Neuronal stem cell (in vitro differentiated cells): Measurements from ENCODE around the gene MCF2L2.

Source experiments
- DNase-seq: peaks from one replicate; pipeline ENCODE4 v3.0.0-alpha.2; 2013; ENCODE audit warnings: low spot score
- H2AFZ ChIP-seq: one replicate; pipeline ENCODE4 v1.6.1; 2013; ENCODE audit warnings: mild to moderate bottlenecking, low read length, inconsistent platforms
- H2AK5ac ChIP-seq: 2 replicates; pipeline ENCODE4 v1.6.1; 2013; ENCODE audit warnings: low read depth, mild to moderate bottlenecking, inconsistent platforms, low read length, moderate library complexity, mixed read lengths
- H2BK120ac ChIP-seq: 2 replicates; pipeline ENCODE4 v1.6.1; 2013; ENCODE audit warnings: low read depth, mild to moderate bottlenecking, inconsistent platforms, low read length, moderate library complexity, mixed read lengths
- H2BK12ac ChIP-seq: one replicate; pipeline ENCODE4 v1.6.1; 2013; ENCODE audit warnings: low read length, inconsistent platforms
- H2BK15ac ChIP-seq: 2 replicates; pipeline ENCODE4 v1.6.1; 2013; ENCODE audit warnings: mild to moderate bottlenecking, low read length, inconsistent platforms, mixed read lengths
- H2BK5ac ChIP-seq: one replicate; pipeline ENCODE4 v1.6.1; 2013; ENCODE audit warnings: inconsistent platforms, mild to moderate bottlenecking, low read length, moderate library complexity
- H3K14ac ChIP-seq: one replicate; pipeline ENCODE4 v1.6.1; 2013; ENCODE audit warnings: low read length, inconsistent platforms
- H3K18ac ChIP-seq: 2 replicates; pipeline ENCODE4 v1.6.1; 2013; ENCODE audit warnings: low read length, inconsistent platforms
- H3K23ac ChIP-seq: 2 replicates; pipeline ENCODE4 v1.6.1; 2013; ENCODE audit warnings: low read depth, mild to moderate bottlenecking, mixed read lengths, low read length, inconsistent platforms; ENCODE audit not compliant: poor library complexity
- H3K27ac ChIP-seq: replicated peaks from 3 replicates; pipeline ENCODE4 v1.5.1; 2013; ENCODE audit warnings: low read length, inconsistent platforms
- H3K27me3 ChIP-seq, 3 experiments: 2 replicates each; pipeline ENCODE4 v1.6.1; 2013; ENCODE audit warnings: low read length in 3 of 3, mild to moderate bottlenecking in 2 of 3, inconsistent platforms in 1 of 3, low read depth in 1 of 3, mixed read lengths in 1 of 3, moderate library complexity in 1 of 3; ENCODE audit not compliant: control insufficient read depth in 3 of 3, insufficient read depth in 3 of 3
- H3K36me3 ChIP-seq, 2 donors: replicated peaks in 1 of 2; 2 replicates each; pipeline ENCODE4 v1.6.1; 2013; ENCODE audit warnings: low read length in 2 of 2; ENCODE audit not compliant: control insufficient read depth in 2 of 2, insufficient read depth in 2 of 2
- H3K4ac ChIP-seq: 2 replicates; pipeline ENCODE4 v1.6.1; 2013; ENCODE audit warnings: inconsistent platforms, mild to moderate bottlenecking, low read length, moderate library complexity
- H3K4me1 ChIP-seq, 2 donors: 1 replicate in 1 of 2; 2 replicates in 1 of 2; pipeline ENCODE4 v1.6.1; 2013; ENCODE audit warnings: low read length in 2 of 2, low read depth in 1 of 2; ENCODE audit not compliant: control insufficient read depth in 2 of 2, insufficient read depth in 1 of 2
- H3K4me2 ChIP-seq: one replicate; pipeline ENCODE4 v1.6.1; 2013; ENCODE audit warnings: mild to moderate bottlenecking, low read length, inconsistent platforms; ENCODE audit not compliant: insufficient read depth, poor library complexity, severe bottlenecking
- H3K4me3 ChIP-seq, 2 donors: 2 replicates each; pipeline ENCODE4 v1.5.1; 2013; ENCODE audit warnings: low read length in 2 of 2, mild to moderate bottlenecking in 2 of 2, inconsistent platforms in 1 of 2, moderate library complexity in 1 of 2
- H3K79me1 ChIP-seq: one replicate; pipeline ENCODE4 v1.6.1; 2013; ENCODE audit warnings: low read depth, mild to moderate bottlenecking, inconsistent platforms, low read length, moderate library complexity
- H3K9ac ChIP-seq: one replicate; pipeline ENCODE4 v1.6.1; 2013; ENCODE audit warnings: mild to moderate bottlenecking, low read depth, low read length, inconsistent platforms; ENCODE audit not compliant: poor library complexity
- H3K9me3 ChIP-seq, 2 donors: replicated peaks in 1 of 2; 2 replicates each; pipeline versions ENCODE3 to v1.6.1; 2013; ENCODE audit warnings: low read length in 2 of 2, mild to moderate bottlenecking in 2 of 2, inconsistent platforms in 1 of 2, low read depth in 1 of 2, mixed read lengths in 1 of 2, moderate library complexity in 1 of 2; ENCODE audit not compliant: control insufficient read depth in 2 of 2, insufficient read depth in 1 of 2
- H4K8ac ChIP-seq: one replicate; pipeline ENCODE4 v1.6.1; 2013; ENCODE audit warnings: low read depth, mild to moderate bottlenecking, inconsistent platforms, low read length, moderate library complexity
- H4K91ac ChIP-seq: one replicate; pipeline ENCODE4 v1.6.1; 2013; ENCODE audit warnings: low read length, low read depth, mild to moderate bottlenecking, inconsistent platforms; ENCODE audit not compliant: poor library complexity
- WGBS, 2 donors: extraction: QIAGEN DNeasy Blood & Tissue Kit; methylation state at CpG; one replicate each; pipeline ENCODE4 v1.1.7; 2013; ENCODE audit warnings: missing lambda C conversion rate in 2 of 2, mixed read lengths in 1 of 2; ENCODE audit not compliant: insufficient read length in 2 of 2, insufficient replicate concordance in 1 of 2; ENCODE audit errors: extremely low coverage in 2 of 2; 5-methylcytosine and 5-hydroxymethylcytosine counted together

MCF2L2 gene

GRCh38 chr3:183182732-183183610 is 245.4 kb downstream of the MCF2L2 start:
- Histone ChIP-seq H3K27me3 (peaks cover 0 to 48% (median 2%) of the 10 kb centered on the region in 3 experiments), H2BK12ac (no peak overlapping the region), H3K79me1 (no peaks in the 10 kb centered on the region), H3K27ac (no peak overlapping the region), H3K4me2 (no peak overlapping the region), H2BK5ac (no peak overlapping the region), H3K9me3 (no peaks in the 10 kb centered on the region), H3K4ac (no peak overlapping the region), H3K14ac (no peak overlapping the region), H2BK15ac (no peak overlapping the region), H3K4me1 (peaks cover 5 to 13% of the 10 kb centered on the region in 2 donors), H2AFZ (no peak overlapping the region), H3K36me3 (no peaks in the 10 kb centered on the region), H3K9ac (no peak overlapping the region), H3K23ac (no peak overlapping the region), H2BK120ac (no peak overlapping the region), H3K18ac (no peak overlapping the region), H2AK5ac (no peak overlapping the region), H3K4me3 (no peak overlapping the region), H4K8ac (no peak overlapping the region), H4K91ac (no peak overlapping the region)
- DNase-seq, result no peak
- no CpG with 5 or more reads among the region's 5 CpGs for WGBS, 2 donors

GRCh38 chr3:183182073-183182472 is 246.3 kb downstream of the MCF2L2 start:
- no peak for DNase-seq
- no CpG with 5 or more reads among the region's 7 CpGs for WGBS, 2 donors
- Histone ChIP-seq H2AFZ (no peak overlapping the region), H3K27me3 (peaks cover 0 to 53% (median 2%) of the 10 kb centered on the region in 3 experiments), H2BK12ac (no peak overlapping the region), H2BK5ac (no peak overlapping the region), H4K8ac (no peak overlapping the region), H3K27ac (no peak overlapping the region), H3K14ac (peak overlapping the region; percentile 21), H3K9me3 (no peaks in the 10 kb centered on the region), H3K79me1 (no peaks in the 10 kb centered on the region), H3K23ac (no peak overlapping the region), H3K4me1 (peaks cover 5 to 13% of the 10 kb centered on the region in 2 donors), H2AK5ac (peak overlapping the region; percentile 43), H3K4me3 (no peak overlapping the region), H3K4ac (no peak overlapping the region), H2BK15ac (no peak overlapping the region), H3K36me3 (no peaks in the 10 kb centered on the region), H3K9ac (no peak overlapping the region), H3K18ac (no peak overlapping the region), H2BK120ac (no peak overlapping the region), H3K4me2 (no peak overlapping the region), H4K91ac (no peak overlapping the region)

- no peak overlapping the region for H3K14ac ChIP-seq
- H3K27ac ChIP-seq, result no peak overlapping the region
- no peak overlapping the region for H2AFZ ChIP-seq
- no peak overlapping the region for H2BK5ac ChIP-seq
- peaks cover 0 to 55% (median 2%) of the 10 kb centered on the region in 3 experiments for H3K27me3 ChIP-seq
- no peak overlapping the region for H3K4me3 ChIP-seq
- peak overlapping the region; percentile 61 for H2AK5ac ChIP-seq
- no peaks in the 10 kb centered on the region for H3K79me1 ChIP-seq
- DNase-seq, result no peak
- no peaks in the 10 kb centered on the region for H3K36me3 ChIP-seq
- H4K8ac ChIP-seq, result no peak overlapping the region
- H3K23ac ChIP-seq, result no peak overlapping the region
- H3K4me1 ChIP-seq, result peaks cover 5 to 13% of the 10 kb centered on the region in 2 donors
- no CpG with 5 or more reads among the region's 5 CpGs for WGBS, 2 donors
- H3K9me3 ChIP-seq, result no peaks in the 10 kb centered on the region
- no peak overlapping the region for H3K9ac ChIP-seq
- H2BK120ac ChIP-seq, result no peak overlapping the region
- H3K18ac ChIP-seq, result no peak overlapping the region
- H2BK12ac ChIP-seq, result no peak overlapping the region
- no peak overlapping the region for H2BK15ac ChIP-seq
- H3K4me2 ChIP-seq, result no peak overlapping the region
- peak overlapping the region; percentile 78 for H3K4ac ChIP-seq
- H4K91ac ChIP-seq, result no peak overlapping the region
These were observed 246.8 kb downstream of the MCF2L2 start for GRCh38 chr3:183181606-183182005.

- Histone ChIP-seq H3K4me2 (no peak overlapping the region), H3K27me3 (peaks cover 0 to 62% (median 2%) of the 10 kb centered on the region in 3 experiments), H3K79me1 (no peaks in the 10 kb centered on the region), H2BK5ac (no peak overlapping the region), H3K36me3 (no peaks in the 10 kb centered on the region), H3K27ac (no peak overlapping the region), H3K4ac (no peak overlapping the region), H2AFZ (no peak overlapping the region), H2BK12ac (peak overlapping the region; percentile 36), H3K18ac (peak overlapping the region; percentile 80), H2BK120ac (no peak overlapping the region), H3K9ac (no peak overlapping the region), H2BK15ac (peak overlapping the region; percentile 71), H4K8ac (no peak overlapping the region), H3K14ac (no peak overlapping the region), H3K23ac (no peak overlapping the region), H3K9me3 (no peaks in the 10 kb centered on the region), H3K4me1 (peaks cover 5 to 13% of the 10 kb centered on the region in 2 donors), H3K4me3 (no peak overlapping the region), H4K91ac (no peak overlapping the region), H2AK5ac (peak overlapping the region; percentile 61)
- WGBS, 2 donors, result no CpG with 5 or more reads among the region's 11 CpGs
- DNase-seq, result no peak
These were observed 247.6 kb downstream of the MCF2L2 start for GRCh38 chr3:183180784-183181295.
